NCI-H1417 treated with DMSO at 0.1 percent for 48 hours (cell line): ENCODE measurements around the gene COL25A1.

Experiments used
- DNase-seq: peaks from one replicate; lab custom pipeline; 2025; lab: John Stamatoyannopoulos, UW

COL25A1 gene

GRCh38 chr4:108811486-108811885 lies 491.0 kb downstream of the COL25A1 start:
- DNase-seq = no peak

- no peak for DNase-seq
These were observed 492.4 kb downstream of the COL25A1 start for GRCh38 chr4:108810087-108810486.

- no peak for DNase-seq
These were observed 497.7 kb downstream of the COL25A1 start for GRCh38 chr4:108804648-108805273.

GRCh38 chr4:108799306-108799705 lies 503.2 kb downstream of the COL25A1 start:
- no peak for DNase-seq

- no peak for DNase-seq
These were observed 506.3 kb downstream of the COL25A1 start for GRCh38 chr4:108796173-108796572.

- DNase-seq = no peak
These were observed 506.7 kb downstream of the COL25A1 start for GRCh38 chr4:108795733-108796132.

GRCh38 chr4:108794136-108794535 lies 508.3 kb downstream of the COL25A1 start:
- no peak for DNase-seq

- no peak for DNase-seq
These were observed 509.0 kb downstream of the COL25A1 start for GRCh38 chr4:108793415-108793814.

- DNase-seq = no peak
These were observed 513.7 kb downstream of the COL25A1 start for GRCh38 chr4:108788731-108789130.

- DNase-seq = no peak
These were observed 514.7 kb downstream of the COL25A1 start for GRCh38 chr4:108787724-108788123.

- no peak for DNase-seq
These were observed 515.4 kb downstream of the COL25A1 start for GRCh38 chr4:108787106-108787505.

- DNase-seq = no peak
These were observed 516.1 kb downstream of the COL25A1 start for GRCh38 chr4:108786351-108786750.

- DNase-seq = no peak
These were observed 518.6 kb downstream of the COL25A1 start for GRCh38 chr4:108783665-108784463.

GRCh38 chr4:108779958-108780357 lies 522.5 kb downstream of the COL25A1 start:
- no peak for DNase-seq

- no peak for DNase-seq
These were observed 525.1 kb downstream of the COL25A1 start for GRCh38 chr4:108777388-108777787.

GRCh38 chr4:108775921-108776320 lies 526.5 kb downstream of the COL25A1 start:
- DNase-seq = no peak

- no peak for DNase-seq
These were observed 527.5 kb downstream of the COL25A1 start for GRCh38 chr4:108774809-108775530.

GRCh38 chr4:108772402-108772801 lies 530.1 kb downstream of the COL25A1 start:
- no peak for DNase-seq

- no peak for DNase-seq
These were observed 536.4 kb downstream of the COL25A1 start for GRCh38 chr4:108766058-108766457.

GRCh38 chr4:108763986-108764385 lies 538.5 kb downstream of the COL25A1 start:
- DNase-seq = no peak

- no peak for DNase-seq
These were observed 539.2 kb downstream of the COL25A1 start for GRCh38 chr4:108763226-108763593.

GRCh38 chr4:108762559-108763225 lies 539.8 kb downstream of the COL25A1 start, which contains the start of gene ETNPPL:
ETNPPL (minus strand) TSS chr4:108763053; CDS start chr4:108762898, 155 bp downstream.
- no peak for DNase-seq
